Subcutaneous abdominal adipose tissue (tissue), 5 donors: ENCODE data around the gene TUBGCP4.
A peak's percentile ranks its signal among the peaks of the same experiment; 100 is the strongest.

ENCODE experiments used
- H3K27ac ChIP-seq: one replicate; pipeline ENCODE4 v1.7.0; 2013; ENCODE audit warnings: low read depth, mild to moderate bottlenecking, inconsistent platforms, low read length, moderate library complexity
- H3K27me3 ChIP-seq, 5 donors: one replicate each; pipeline ENCODE4 v1.7.0; 2013; ENCODE audit warnings: low read length in 5 of 5, inconsistent platforms in 1 of 5; ENCODE audit not compliant: control insufficient read depth in 5 of 5, insufficient read depth in 4 of 5
- H3K36me3 ChIP-seq, 5 donors: one replicate each; pipeline ENCODE4 v1.7.0; 2013; ENCODE audit warnings: low read length in 5 of 5; ENCODE audit not compliant: control insufficient read depth in 5 of 5, insufficient read depth in 5 of 5
- H3K4me1 ChIP-seq, 5 donors: one replicate each; pipeline ENCODE4 v1.7.0; 2013; ENCODE audit warnings: low read length in 5 of 5, mild to moderate bottlenecking in 3 of 5, moderate library complexity in 1 of 5; ENCODE audit not compliant: control insufficient read depth in 5 of 5, insufficient read depth in 5 of 5
- H3K4me3 ChIP-seq, 5 donors: one replicate each; pipeline ENCODE4 v1.7.0; 2013; ENCODE audit warnings: low read length in 5 of 5, low read depth in 1 of 5
- H3K9ac ChIP-seq, 5 donors: one replicate each; pipeline ENCODE4 v1.7.0; 2013; ENCODE audit warnings: low read length in 5 of 5, mild to moderate bottlenecking in 4 of 5, moderate library complexity in 3 of 5
- H3K9me3 ChIP-seq, 5 donors: one replicate each; pipeline ENCODE4 v1.7.0; 2013; ENCODE audit warnings: low read length in 5 of 5; ENCODE audit not compliant: control insufficient read depth in 5 of 5
- donor health status: healthy.
- donor health status: healthy.
- donor health status: healthy.
- donor health status: healthy.
- donor health status: healthy.

The TUBGCP4 gene

GRCh38 chr15:43370975-43371974 lies at the start of gene TUBGCP4, which contains the start of gene ZSCAN29:
Gene TUBGCP4, plus strand, starts transcription at chr15:43371101. Its CDS starts 254 bp downstream, at chr15:43371355.
Gene ZSCAN29, minus strand, starts transcription at chr15:43371043. Its CDS starts 1,130 bp downstream, at chr15:43369913.
- peak within 1 kb of the TSS; percentile 85 to 98 (median 96) for H3K4me3 ChIP-seq
- no peaks in the 10 kb centered on the region for H3K9me3 ChIP-seq
- peak within 1 kb of the TSS; percentile 54 for H3K27ac ChIP-seq
- peaks cover 5 to 14% (median 13%) of the 10 kb centered on the region in 5 donors for H3K36me3 ChIP-seq
- peaks cover 6 to 36% (median 31%) of the 10 kb centered on the region in 5 donors for H3K4me1 ChIP-seq
- H3K9ac ChIP-seq, result peak within 1 kb of the TSS; percentile 81 to 96 (median 89)
- H3K27me3 ChIP-seq, result no peaks in the 10 kb centered on the region

- Histone ChIP-seq H3K9me3 (no peaks in the 10 kb centered on the region), H3K27ac (no peak overlapping the region), H3K4me1 (peaks cover 7 to 26% (median 18%) of the 10 kb centered on the region in 5 donors), H3K4me3 (no peak overlapping the region), H3K9ac (no peak overlapping the region), H3K27me3 (no peaks in the 10 kb centered on the region), H3K36me3 (peaks cover 0 to 5% (median 0%) of the 10 kb centered on the region in 5 donors)
These were observed 45.7 kb upstream of the TUBGCP4 start for GRCh38 chr15:43325039-43325684.

- peaks cover 0 to 8% (median 4%) of the 10 kb centered on the region in 5 donors for H3K36me3 ChIP-seq
- no peaks in the 10 kb centered on the region for H3K9me3 ChIP-seq
- H3K27me3 ChIP-seq, result no peaks in the 10 kb centered on the region
- H3K4me1 ChIP-seq, result peaks cover 7 to 32% (median 26%) of the 10 kb centered on the region in 5 donors
- peak overlapping the region; percentile 66 to 92 (median 91) for H3K9ac ChIP-seq
- peak overlapping the region; percentile 93 for H3K27ac ChIP-seq
- H3K4me3 ChIP-seq, result peak overlapping the region; percentile 83 to 97 (median 90)
These were observed 41.5 kb upstream of the TUBGCP4 start for GRCh38 chr15:43329217-43329959.

- no peaks in the 10 kb centered on the region for H3K9me3 ChIP-seq
- H3K9ac ChIP-seq, result peak within 1 kb of the TSS; percentile 79 to 92 (median 91)
- H3K4me3 ChIP-seq, result peak within 1 kb of the TSS; percentile 84 to 97 (median 93)
- H3K4me1 ChIP-seq, result peaks cover 7 to 32% (median 26%) of the 10 kb centered on the region in 5 donors
- H3K27ac ChIP-seq, result peak within 1 kb of the TSS; percentile 93
- H3K27me3 ChIP-seq, result no peaks in the 10 kb centered on the region
- peaks cover 0 to 8% (median 5%) of the 10 kb centered on the region in 5 donors for H3K36me3 ChIP-seq
These were observed 40.7 kb upstream of the TUBGCP4 start, which contains the start of gene LCMT2 for GRCh38 chr15:43329960-43330779. Gene LCMT2, minus strand, starts transcription at chr15:43330573. Its CDS starts 84 bp downstream, at chr15:43330489.

GRCh38 chr15:43330780-43331087 lies 40.2 kb upstream of the TUBGCP4 start:
- Histone ChIP-seq H3K9ac (peak overlapping the region; percentile 79 to 92 (median 91)), H3K36me3 (peaks cover 2 to 12% (median 5%) of the 10 kb centered on the region in 5 donors), H3K27me3 (no peaks in the 10 kb centered on the region), H3K27ac (peak overlapping the region; percentile 93), H3K4me3 (peak overlapping the region; percentile 84 to 97 (median 93)), H3K9me3 (no peaks in the 10 kb centered on the region), H3K4me1 (peaks cover 7 to 27% (median 26%) of the 10 kb centered on the region in 5 donors)

- Histone ChIP-seq H3K36me3 (peaks cover 19 to 52% (median 37%) of the 10 kb centered on the region in 5 donors), H3K27ac (no peak overlapping the region), H3K4me1 (no peaks in the 10 kb centered on the region), H3K4me3 (no peak overlapping the region), H3K9ac (no peak overlapping the region), H3K9me3 (no peaks in the 10 kb centered on the region), H3K27me3 (no peaks in the 10 kb centered on the region)
These were observed 24.6 kb upstream of the TUBGCP4 start for GRCh38 chr15:43346305-43346704.

GRCh38 chr15:43347114-43347513 lies 23.8 kb upstream of the TUBGCP4 start:
- Histone ChIP-seq H3K27ac (no peak overlapping the region), H3K9me3 (no peaks in the 10 kb centered on the region), H3K27me3 (no peaks in the 10 kb centered on the region), H3K4me1 (no peaks in the 10 kb centered on the region), H3K36me3 (peaks cover 27 to 60% (median 42%) of the 10 kb centered on the region in 5 donors), H3K4me3 (no peak overlapping the region), H3K9ac (no peak overlapping the region)

- Histone ChIP-seq H3K4me1 (no peaks in the 10 kb centered on the region), H3K36me3 (peaks cover 29 to 46% (median 32%) of the 10 kb centered on the region in 5 donors), H3K4me3 (no peak overlapping the region), H3K27me3 (no peaks in the 10 kb centered on the region), H3K9ac (no peak overlapping the region), H3K27ac (no peak overlapping the region), H3K9me3 (peaks cover 0 to 2% (median 0%) of the 10 kb centered on the region in 5 donors)
These were observed 18.1 kb upstream of the TUBGCP4 start for GRCh38 chr15:43352693-43353382.
